ENCODE measurements around the gene KIAA0753. TPM values are rescaled to one million over a fixed set of nuclear protein-coding genes. Genes with fewer than 3 reads are reported as not detected.

KIAA0753 gene
- total RNA-seq, 1 donor from 2014 or later: 24.0 TPM

GRCh38 chr17:6674586-6674985, 34.1 kb upstream of the KIAA0753 start:
- peaks cover 11% of the 10 kb centered on the region for H3K27me3 Mint-ChIP-seq (ENCODE audit: unreplicated experiment)
- no peak for TF ChIP-seq CTCF (IDR thresholded peaks at IDR 0.05)
- no peak overlapping the region for H3K4me3 Mint-ChIP-seq (ENCODE audit: unreplicated experiment)
- no peaks in the 10 kb centered on the region for H3K9me3 Mint-ChIP-seq (ENCODE audit: unreplicated experiment)
- H3K4me1 Mint-ChIP-seq (ENCODE audit: unreplicated experiment): no peaks in the 10 kb centered on the region
- no peak overlapping the region for H3K27ac Mint-ChIP-seq (ENCODE audit: unreplicated experiment)
- H3K36me3 Mint-ChIP-seq (ENCODE audit: unreplicated experiment): no peaks in the 10 kb centered on the region
- DNase-seq (ENCODE audit: extremely low spot score, unreplicated experiment): no peak

- no peak for TF ChIP-seq CTCF (IDR thresholded peaks at IDR 0.05)
Measured at GRCh38 chr17:6671431-6671830, 30.9 kb upstream of the KIAA0753 start.

GRCh38 chr17:6670999-6671398, 30.5 kb upstream of the KIAA0753 start:
- peaks cover 16% of the 10 kb centered on the region for H3K27me3 Mint-ChIP-seq (ENCODE audit: unreplicated experiment)
- H3K4me3 Mint-ChIP-seq (ENCODE audit: unreplicated experiment): no peak overlapping the region
- H3K27ac Mint-ChIP-seq (ENCODE audit: unreplicated experiment): no peak overlapping the region
- no peak for TF ChIP-seq CTCF (IDR thresholded peaks at IDR 0.05)
- no peaks in the 10 kb centered on the region for H3K36me3 Mint-ChIP-seq (ENCODE audit: unreplicated experiment)
- no peaks in the 10 kb centered on the region for H3K4me1 Mint-ChIP-seq (ENCODE audit: unreplicated experiment)
- H3K9me3 Mint-ChIP-seq (ENCODE audit: unreplicated experiment): no peaks in the 10 kb centered on the region
- DNase-seq (ENCODE audit: extremely low spot score, unreplicated experiment): no peak

More at GRCh38 chr17:6671431-6671830, 30.9 kb upstream of the KIAA0753 start:
- peaks cover 16% of the 10 kb centered on the region for H3K27me3 Mint-ChIP-seq (ENCODE audit: unreplicated experiment)
- H3K4me3 Mint-ChIP-seq (ENCODE audit: unreplicated experiment): no peak overlapping the region
- no peaks in the 10 kb centered on the region for H3K4me1 Mint-ChIP-seq (ENCODE audit: unreplicated experiment)
- no peak for DNase-seq (ENCODE audit: extremely low spot score, unreplicated experiment)
- H3K27ac Mint-ChIP-seq (ENCODE audit: unreplicated experiment): no peak overlapping the region
- no peaks in the 10 kb centered on the region for H3K9me3 Mint-ChIP-seq (ENCODE audit: unreplicated experiment)
- no peaks in the 10 kb centered on the region for H3K36me3 Mint-ChIP-seq (ENCODE audit: unreplicated experiment)

GRCh38 chr17:6670571-6670970, 30.1 kb upstream of the KIAA0753 start:
- Mint-ChIP-seq H3K4me3 (ENCODE audit: unreplicated experiment) (no peak overlapping the region), H3K27ac (ENCODE audit: unreplicated experiment) (no peak overlapping the region), H3K36me3 (ENCODE audit: unreplicated experiment) (no peaks in the 10 kb centered on the region), H3K9me3 (ENCODE audit: unreplicated experiment) (no peaks in the 10 kb centered on the region), H3K4me1 (ENCODE audit: unreplicated experiment) (no peaks in the 10 kb centered on the region), H3K27me3 (ENCODE audit: unreplicated experiment) (peaks cover 16% of the 10 kb centered on the region)
- no peak for DNase-seq (ENCODE audit: extremely low spot score, unreplicated experiment)
- TF ChIP-seq CTCF (IDR thresholded peaks at IDR 0.05): no peak

GRCh38 chr17:6669479-6670212, 29.1 kb upstream of the KIAA0753 start:
- no peak for DNase-seq (ENCODE audit: extremely low spot score, unreplicated experiment)
- TF ChIP-seq CTCF (IDR thresholded peaks at IDR 0.05): no peak
- no peaks in the 10 kb centered on the region for H3K36me3 Mint-ChIP-seq (ENCODE audit: unreplicated experiment)
- no peaks in the 10 kb centered on the region for H3K9me3 Mint-ChIP-seq (ENCODE audit: unreplicated experiment)
- H3K4me3 Mint-ChIP-seq (ENCODE audit: unreplicated experiment): no peak overlapping the region
- no peak overlapping the region for H3K27ac Mint-ChIP-seq (ENCODE audit: unreplicated experiment)
- H3K4me1 Mint-ChIP-seq (ENCODE audit: unreplicated experiment): no peaks in the 10 kb centered on the region
- peaks cover 16% of the 10 kb centered on the region for H3K27me3 Mint-ChIP-seq (ENCODE audit: unreplicated experiment)
